GM18873 (cell line): Measurements from ENCODE around the gene PTPRJ.
"Not testable (repeated sequence)": the region's sequence is repeated elsewhere in the genome, so short reads cannot be mapped to it uniquely, and the experiment has no call there.

Source experiments
- ATAC-seq: cut with Tn5 transposase; IDR thresholded peaks from one replicate; pipeline ENCODE4 v1.9.1; 2021; ENCODE audit warnings: mild to moderate bottlenecking, moderate library complexity, moderate number of reproducible peaks; ENCODE audit not compliant: unreplicated experiment, low FRiP score

Gene PTPRJ

GRCh38 chr11:48177661-48178060 is 197.3 kb downstream of the PTPRJ start:
- no peak for ATAC-seq

DNA sequence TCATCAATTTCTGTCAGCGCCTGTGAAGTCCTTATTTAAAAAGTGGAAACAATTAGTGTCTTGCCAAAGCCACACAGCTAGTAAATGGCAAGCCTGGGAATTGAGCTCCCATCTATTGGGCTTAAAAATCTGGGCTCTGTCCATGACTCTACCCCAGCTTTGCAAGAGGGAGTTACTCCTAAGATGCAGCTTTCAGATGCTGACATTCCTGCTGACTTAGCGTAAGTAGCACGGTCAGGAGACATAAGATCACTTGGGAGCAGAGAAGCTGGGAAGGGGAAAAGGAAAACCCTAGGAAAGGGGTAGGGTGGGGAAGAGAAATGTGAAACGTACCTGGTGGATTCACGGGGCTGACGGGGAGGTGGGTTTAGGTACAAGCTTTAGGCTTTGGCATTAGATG is 200.3 kb downstream of the PTPRJ start:
- no peak for ATAC-seq

GRCh38 chr11:48182860-48183526 is 202.6 kb downstream of the PTPRJ start:
- no peak for ATAC-seq

- no peak for ATAC-seq
These were observed 204.1 kb downstream of the PTPRJ start for GRCh38 chr11:48184452-48184851.

DNA sequence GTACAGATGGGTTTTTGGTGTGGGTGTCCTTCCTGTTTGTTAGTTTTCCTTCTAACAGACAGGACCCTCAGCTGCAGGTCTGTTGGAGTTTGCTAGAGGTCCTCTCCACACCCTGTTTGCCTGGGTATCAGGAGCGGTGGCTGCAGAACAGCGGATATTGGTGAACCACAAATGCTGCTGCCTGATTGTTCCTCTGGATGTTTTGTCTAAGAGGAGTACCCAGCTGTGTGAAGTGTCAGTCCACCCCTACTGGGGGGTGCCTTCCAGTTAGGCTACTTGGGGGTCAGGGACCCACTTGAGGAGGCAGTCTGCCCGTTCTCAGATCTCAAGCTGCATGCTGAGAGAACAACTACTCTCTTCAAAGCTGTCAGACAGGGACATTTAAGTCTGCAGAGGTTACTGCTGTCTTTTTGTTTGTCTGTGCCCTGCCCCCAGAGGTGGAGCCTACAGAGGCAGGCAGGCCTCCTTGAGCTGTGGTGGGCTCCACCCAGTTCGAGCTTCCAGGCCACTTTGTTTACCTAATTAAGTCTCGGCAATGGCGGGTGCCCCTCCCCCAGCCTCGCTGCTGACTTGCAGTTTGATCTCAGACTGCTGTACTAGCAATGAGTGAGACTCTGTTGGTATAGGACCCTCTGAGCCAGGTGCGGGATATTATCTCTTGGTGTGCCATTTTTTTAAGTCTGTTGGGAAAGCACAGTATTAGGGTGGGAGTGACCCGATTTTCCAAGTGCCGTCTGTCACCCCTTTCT is 210.7 kb downstream of the PTPRJ start:
- ATAC-seq = not testable (repeated sequence)

DNA sequence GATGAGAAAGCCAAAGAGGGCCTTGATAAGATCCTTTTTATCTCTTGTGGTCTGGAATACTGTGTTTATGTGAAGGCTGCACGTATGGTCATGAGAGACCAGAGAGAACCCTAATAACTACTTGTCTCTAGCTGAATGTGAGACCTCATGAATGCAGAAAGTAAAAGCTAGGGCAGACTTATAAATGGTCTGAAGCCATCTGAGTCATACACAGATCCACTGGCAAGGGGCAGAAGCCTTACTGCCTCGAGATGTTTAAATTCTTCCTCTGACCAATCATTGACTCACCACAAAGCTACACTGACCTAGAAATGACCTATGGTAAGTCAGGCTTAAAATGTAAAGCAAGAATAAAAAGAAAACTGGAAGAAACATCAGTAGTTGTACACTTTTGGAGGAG is 213.5 kb downstream of the PTPRJ start:
- ATAC-seq = no peak

DNA sequence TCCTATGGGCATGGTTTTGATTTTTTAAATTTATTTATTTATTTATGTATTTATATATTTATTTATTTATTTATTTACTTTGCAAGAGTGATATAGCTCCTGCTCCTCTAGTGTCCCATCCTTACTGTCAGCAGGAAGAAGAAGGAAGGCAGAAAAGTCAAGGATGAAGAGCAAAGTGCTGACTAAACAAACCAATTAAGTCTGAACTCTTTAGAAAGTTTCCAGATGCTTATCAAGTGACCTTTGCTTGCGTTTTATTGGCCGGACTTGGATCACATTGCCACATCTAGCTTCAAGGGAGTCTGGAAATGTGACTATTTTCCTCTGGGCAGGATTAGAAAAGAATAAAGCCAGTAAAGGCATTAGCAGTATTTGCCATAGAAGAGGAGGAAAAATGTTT is 227.5 kb downstream of the PTPRJ start:
- ATAC-seq = no peak

- no peak for ATAC-seq
These were observed 229.7 kb downstream of the PTPRJ start for GRCh38 chr11:48210052-48210451.

DNA sequence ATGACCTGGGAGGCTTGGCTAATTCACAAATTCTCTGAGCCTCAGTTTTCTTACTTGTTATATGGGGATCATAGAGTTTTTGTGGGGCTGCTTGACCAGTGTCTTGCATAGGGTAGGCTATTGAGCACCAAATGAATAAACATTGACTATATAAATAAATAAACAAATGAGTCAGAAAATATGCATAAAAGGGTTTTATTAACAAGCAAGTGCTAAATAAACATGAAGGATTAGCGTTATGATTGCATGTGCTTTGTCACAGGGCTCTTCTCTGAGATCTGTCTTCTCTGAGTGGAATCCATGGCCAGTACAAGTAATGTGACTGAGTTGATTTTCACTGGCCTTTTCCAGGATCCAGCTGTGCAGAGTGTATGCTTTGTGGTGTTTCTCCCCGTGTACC is 236.2 kb downstream of the PTPRJ start, which contains the start of gene OR4B1:
OR4B1 (plus strand) TSS at position 301 of the 400 bp plus-strand sequence; CDS start at position 301, 0 bp downstream.
- ATAC-seq = no peak
